NT2/D1 (cell line): ENCODE data around the gene PLA2G5.
"Not testable (repeated sequence)": the region's sequence is repeated elsewhere in the genome, so short reads cannot be mapped to it uniquely, and the experiment has no call there.

Source experiments
- DNase-seq: peaks from one replicate; pipeline ENCODE4 v3.0.0-alpha.2; 2011; ENCODE audit warnings: low read depth, low spot score
- H3K27me3 ChIP-seq: 2 replicates; pipeline ENCODE4 v1.6.0; 2011; ENCODE audit warnings: mild to moderate bottlenecking; ENCODE audit not compliant: insufficient read length, insufficient read depth
- H3K36me3 ChIP-seq: 2 replicates; pipeline ENCODE4 v1.6.1; 2011; ENCODE audit warnings: mild to moderate bottlenecking, low read length, mixed read lengths; ENCODE audit not compliant: insufficient read depth, insufficient read length
- H3K4me1 ChIP-seq: 2 replicates; pipeline ENCODE4 v1.5.1; 2011; ENCODE audit not compliant: insufficient read depth, insufficient read length
- H3K4me3 ChIP-seq: 2 replicates; pipeline ENCODE4 v1.5.1; 2011; ENCODE audit warnings: low read depth; ENCODE audit not compliant: insufficient read length
- H3K9ac ChIP-seq: 2 replicates; pipeline ENCODE4 v1.6.0; 2011; ENCODE audit warnings: low read depth; ENCODE audit not compliant: insufficient read length
- H3K9me3 ChIP-seq: 2 replicates; pipeline ENCODE4 v1.5.1; 2011; ENCODE audit warnings: mild to moderate bottlenecking, low read length; ENCODE audit not compliant: insufficient read depth
- SUZ12 ChIP-seq: IDR thresholded peaks from 2 replicates; pipeline ENCODE4 v1.6.1; 2011; ENCODE audit not compliant: insufficient read length, insufficient read depth; ENCODE audit errors: extremely low read depth
- YY1 ChIP-seq: IDR thresholded peaks from 2 replicates; pipeline ENCODE4 v1.6.1; 2011; ENCODE audit not compliant: insufficient read length, insufficient read depth
- ZNF274 ChIP-seq: IDR thresholded peaks from 2 replicates; pipeline ENCODE4 v1.6.1; 2011; ENCODE audit warnings: mild to moderate bottlenecking, low read depth, low read length

PLA2G5 gene

GRCh38 chr1:20051218-20051829 lies 18.7 kb upstream of the PLA2G5 start:
- no peaks in the 10 kb centered on the region for H3K36me3 ChIP-seq
- TF ChIP-seq ZNF274 (no peak), SUZ12 (no peak), YY1 (no peak)
- DNase-seq = no peak
- H3K4me1 ChIP-seq = no peaks in the 10 kb centered on the region
- no peaks in the 10 kb centered on the region for H3K27me3 ChIP-seq
- H3K4me3 ChIP-seq = no peak overlapping the region
- peaks cover 56% of the 10 kb centered on the region for H3K9me3 ChIP-seq
- H3K9ac ChIP-seq = no peak overlapping the region

GRCh38 chr1:20052386-20052785 lies 17.6 kb upstream of the PLA2G5 start:
- no peak for DNase-seq
- H3K9ac ChIP-seq = no peak overlapping the region
- peaks cover 54% of the 10 kb centered on the region for H3K9me3 ChIP-seq
- no peaks in the 10 kb centered on the region for H3K36me3 ChIP-seq
- no peaks in the 10 kb centered on the region for H3K4me1 ChIP-seq
- no peak overlapping the region for H3K4me3 ChIP-seq
- no peaks in the 10 kb centered on the region for H3K27me3 ChIP-seq
- TF ChIP-seq YY1 = no peak
- no peak for TF ChIP-seq SUZ12

GRCh38 chr1:20057886-20058420 lies 12.0 kb upstream of the PLA2G5 start:
- H3K9me3 ChIP-seq = peaks cover 2% of the 10 kb centered on the region; the same call in 1 of the 2 replicates
- no peaks in the 10 kb centered on the region for H3K4me1 ChIP-seq
- H3K4me3 ChIP-seq = no peak overlapping the region
- H3K27me3 ChIP-seq = no peaks in the 10 kb centered on the region
- TF ChIP-seq SUZ12 = no peak
- no peak for TF ChIP-seq YY1
- TF ChIP-seq ZNF274 = no peak
- DNase-seq = no peak
- H3K36me3 ChIP-seq = no peaks in the 10 kb centered on the region
- H3K9ac ChIP-seq = no peak overlapping the region

GRCh38 chr1:20058531-20058930 lies 11.5 kb upstream of the PLA2G5 start:
- H3K36me3 ChIP-seq = no peaks in the 10 kb centered on the region
- no peak overlapping the region for H3K9ac ChIP-seq
- H3K9me3 ChIP-seq = no peaks in the 10 kb centered on the region; the same call in 1 of the 2 replicates
- no peak for TF ChIP-seq YY1
- TF ChIP-seq SUZ12 = no peak
- TF ChIP-seq ZNF274 = no peak
- no peak overlapping the region for H3K4me3 ChIP-seq
- DNase-seq = no peak
- H3K27me3 ChIP-seq = no peaks in the 10 kb centered on the region
- no peaks in the 10 kb centered on the region for H3K4me1 ChIP-seq

GRCh38 chr1:20059847-20060246 lies 10.1 kb upstream of the PLA2G5 start:
- no peak for TF ChIP-seq ZNF274
- TF ChIP-seq SUZ12 = no peak
- no peak for TF ChIP-seq YY1
- H3K4me1 ChIP-seq = no peaks in the 10 kb centered on the region
- no peak overlapping the region for H3K4me3 ChIP-seq
- no peaks in the 10 kb centered on the region for H3K9me3 ChIP-seq
- no peak for DNase-seq
- H3K36me3 ChIP-seq = no peaks in the 10 kb centered on the region
- H3K27me3 ChIP-seq = no peaks in the 10 kb centered on the region
- H3K9ac ChIP-seq = no peak overlapping the region

- H3K9ac ChIP-seq, H3K9me3 ChIP-seq, DNase-seq: not testable (repeated sequence)
Measured at GRCh38 chr1:20060791-20061190, 9.2 kb upstream of the PLA2G5 start.

GRCh38 chr1:20061866-20062265 lies 8.1 kb upstream of the PLA2G5 start:
- DNase-seq = no peak
- TF ChIP-seq YY1 (no peak), ZNF274 (no peak), SUZ12 (no peak)
- no peak overlapping the region for H3K9ac ChIP-seq
- no peaks in the 10 kb centered on the region for H3K36me3 ChIP-seq
- no peak overlapping the region for H3K4me3 ChIP-seq
- H3K4me1 ChIP-seq = no peaks in the 10 kb centered on the region
- no peaks in the 10 kb centered on the region for H3K9me3 ChIP-seq
- no peaks in the 10 kb centered on the region for H3K27me3 ChIP-seq

More at GRCh38 chr1:20060791-20061190, 9.2 kb upstream of the PLA2G5 start:
- not testable (repeated sequence) for H3K4me3 ChIP-seq, H3K27me3 ChIP-seq, H3K36me3 ChIP-seq, H3K4me1 ChIP-seq
